Hepatocyte (in vitro differentiated cells): ENCODE results near the gene ASNSD1. TPM values are rescaled to one million over a fixed set of nuclear protein-coding genes. Genes with fewer than 3 reads are reported as not detected.

Experiments used
- DNase-seq: peaks from one replicate; pipeline ENCODE4 v3.0.0-alpha.2; 2016; ENCODE audit warnings: low spot score
- H2AFZ ChIP-seq: fragments of 200-600 bp; sonication (generic); 2 replicates; pipeline ENCODE4 v1.6.0; 2016; ENCODE audit warnings: antibody characterized with exemption, mild to moderate bottlenecking
- H3K27ac ChIP-seq: fragments of 200-600 bp; sonication (generic); 2 replicates; pipeline ENCODE4 v1.5.1; 2016; ENCODE audit warnings: mild to moderate bottlenecking
- H3K27me3 ChIP-seq: fragments of 200-600 bp; sonication (generic); 2 replicates; pipeline ENCODE4 v1.6.1; 2016
- H3K36me3 ChIP-seq: fragments of 200-600 bp; sonication (generic); replicated peaks from 2 replicates; pipeline ENCODE4 v1.5.1; 2016; ENCODE audit warnings: low read depth; ENCODE audit not compliant: insufficient read depth
- H3K4me1 ChIP-seq: fragments of 200-600 bp; sonication (generic); 2 replicates; pipeline ENCODE4 v1.5.1; 2016; ENCODE audit warnings: mild to moderate bottlenecking, moderate library complexity; ENCODE audit not compliant: insufficient read depth
- H3K4me2 ChIP-seq: fragments of 200-600 bp; sonication (generic); 2 replicates; pipeline ENCODE4 v1.6.0; 2016
- H3K4me3 ChIP-seq: fragments of 200-600 bp; sonication (generic); 2 replicates; pipeline ENCODE4 v1.5.1; 2016; ENCODE audit warnings: mild to moderate bottlenecking
- H3K79me2 ChIP-seq: fragments of 200-600 bp; sonication (generic); 2 replicates; pipeline ENCODE4 v1.6.0; 2017; ENCODE audit warnings: mild to moderate bottlenecking
- H3K9me2 ChIP-seq: fragments of 200-600 bp; sonication (generic); replicated peaks from 2 replicates; pipeline ENCODE4 v1.6.0; 2017; ENCODE audit warnings: mild to moderate bottlenecking; ENCODE audit not compliant: insufficient read depth
- H3K9me3 ChIP-seq: fragments of 200-600 bp; sonication (generic); 2 replicates; pipeline ENCODE4 v1.5.1; 2016; ENCODE audit warnings: low read depth, mild to moderate bottlenecking
- H4K20me1 ChIP-seq: fragments of 200-600 bp; sonication (generic); 2 replicates; pipeline ENCODE4 v1.6.0; 2016; ENCODE audit warnings: mild to moderate bottlenecking; ENCODE audit not compliant: insufficient read depth, poor library complexity, severe bottlenecking
- EZH2 ChIP-seq: fragments of 200-600 bp; sonication (generic); IDR thresholded peaks from 2 replicates; pipeline ENCODE4 v1.6.1; 2016; ENCODE audit warnings: antibody characterized with exemption, mild to moderate bottlenecking, borderline replicate concordance
- EZH2phosphoT487 ChIP-seq: fragments of 200-600 bp; sonication (generic); IDR thresholded peaks from one replicate; pipeline ENCODE4 v1.6.1; 2018; ENCODE audit warnings: antibody characterized with exemption, mild to moderate bottlenecking, low read depth, moderate library complexity; ENCODE audit not compliant: unreplicated experiment, severe bottlenecking
- WGBS: methylation state at CpG from one replicate; pipeline ENCODE4 v1.1.6; 2016; ENCODE audit warnings: low lambda C conversion rate; ENCODE audit errors: missing lambda C conversion rate; 5-methylcytosine and 5-hydroxymethylcytosine counted together
- polyA plus RNA-seq: library from polyadenylated mRNA; unstranded; fragments of >200 nt; fragmentation: Nextera tagmentation; extraction: Ambion mirVana; gene quantifications from 2 replicates; pipeline ENCODE4 v1.2.1, GENCODE V29; 2016
- total RNA-seq: library from RNA; depleted of rRNA; stranded (reverse); fragments of >200 nt; gene quantifications from 2 replicates; pipeline ENCODE4 v1.2.3, GENCODE V29; 2014
- TF ChIP-seq, protein P1 (sequence below): fragments of 200-600 bp; sonication (generic); IDR thresholded peaks from 2 replicates; pipeline ENCODE4 v1.5.1; 2016; ENCODE audit warnings: antibody characterized with exemption, mild to moderate bottlenecking; ENCODE audit not compliant: poor library complexity

ASNSD1 gene
- total and polyA plus RNA-seq, 2 experiments from 2014 or later, result 41.0 to 66.9 TPM

GRCh38 chr2:189628817-189629530 is 32.3 kb upstream of the ASNSD1 start:
- no peak for DNase-seq
- peak overlapping the region; percentile 45 for H2AFZ ChIP-seq
- H3K27me3 ChIP-seq, result no peaks in the 10 kb centered on the region

DNA sequence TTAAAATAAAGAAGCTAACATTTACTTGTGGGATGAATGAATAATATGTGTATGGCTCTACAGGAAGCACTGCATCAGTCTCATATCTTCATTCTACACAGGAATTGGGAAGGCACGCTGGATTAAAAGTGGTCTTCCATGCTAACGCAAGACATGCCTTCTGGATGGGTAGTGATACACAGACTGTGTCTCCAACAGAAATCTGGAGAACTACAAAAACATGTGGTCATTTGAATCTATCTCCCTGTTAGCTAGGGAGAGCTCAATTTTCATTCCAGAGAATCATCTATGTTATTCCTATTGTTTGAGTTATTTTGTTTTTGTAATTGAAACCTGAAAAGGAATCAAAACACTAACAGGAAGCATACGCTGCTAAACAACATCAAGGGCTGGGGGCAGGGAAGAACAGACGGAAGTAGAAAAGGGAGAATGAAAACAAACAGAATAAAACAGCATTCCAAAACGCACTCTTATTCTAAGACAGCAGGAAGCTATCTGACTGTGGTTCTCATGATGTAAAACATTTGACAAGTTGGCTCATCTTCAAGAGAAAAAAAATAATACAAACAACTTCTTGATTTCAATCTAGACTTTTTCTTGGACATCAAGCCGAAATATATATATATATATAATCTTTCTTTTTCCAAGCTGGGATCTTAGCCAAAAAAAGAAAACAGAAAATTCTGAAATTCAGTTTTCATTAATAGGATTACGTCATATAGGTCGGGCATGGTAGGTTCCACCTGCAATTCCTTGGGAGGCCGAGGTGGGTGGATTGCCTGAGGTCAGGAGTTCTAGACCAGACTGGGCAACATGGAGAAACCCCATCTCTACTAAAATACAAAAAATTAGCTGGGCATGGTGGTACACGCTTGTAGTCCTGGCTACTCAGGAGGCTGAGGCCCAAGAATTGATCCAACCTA is 31.5 kb upstream of the ASNSD1 start:
- H3K4me1 ChIP-seq, result peaks cover 7% of the 10 kb centered on the region
- 69% methylated on average over 10 of the region's 10 CpGs for WGBS
- no peaks in the 10 kb centered on the region for H3K36me3 ChIP-seq
- H3K27ac ChIP-seq, result peak overlapping the region; percentile 46
- no peaks in the 10 kb centered on the region for H3K27me3 ChIP-seq
- no peak for DNase-seq
- H2AFZ ChIP-seq, result peak overlapping the region; percentile 45
- no peaks in the 10 kb centered on the region for H3K9me3 ChIP-seq
- no peaks in the 10 kb centered on the region for H3K9me2 ChIP-seq
- H3K4me2 ChIP-seq, result peak overlapping the region; percentile 34
- no peaks in the 10 kb centered on the region for H3K79me2 ChIP-seq
- H3K4me3 ChIP-seq, result no peak overlapping the region
- H4K20me1 ChIP-seq, result no peaks in the 10 kb centered on the region
- TF ChIP-seq EZH2 (no peak), EZH2phosphoT487 (no peak)
- TF ChIP-seq, protein P1, sequence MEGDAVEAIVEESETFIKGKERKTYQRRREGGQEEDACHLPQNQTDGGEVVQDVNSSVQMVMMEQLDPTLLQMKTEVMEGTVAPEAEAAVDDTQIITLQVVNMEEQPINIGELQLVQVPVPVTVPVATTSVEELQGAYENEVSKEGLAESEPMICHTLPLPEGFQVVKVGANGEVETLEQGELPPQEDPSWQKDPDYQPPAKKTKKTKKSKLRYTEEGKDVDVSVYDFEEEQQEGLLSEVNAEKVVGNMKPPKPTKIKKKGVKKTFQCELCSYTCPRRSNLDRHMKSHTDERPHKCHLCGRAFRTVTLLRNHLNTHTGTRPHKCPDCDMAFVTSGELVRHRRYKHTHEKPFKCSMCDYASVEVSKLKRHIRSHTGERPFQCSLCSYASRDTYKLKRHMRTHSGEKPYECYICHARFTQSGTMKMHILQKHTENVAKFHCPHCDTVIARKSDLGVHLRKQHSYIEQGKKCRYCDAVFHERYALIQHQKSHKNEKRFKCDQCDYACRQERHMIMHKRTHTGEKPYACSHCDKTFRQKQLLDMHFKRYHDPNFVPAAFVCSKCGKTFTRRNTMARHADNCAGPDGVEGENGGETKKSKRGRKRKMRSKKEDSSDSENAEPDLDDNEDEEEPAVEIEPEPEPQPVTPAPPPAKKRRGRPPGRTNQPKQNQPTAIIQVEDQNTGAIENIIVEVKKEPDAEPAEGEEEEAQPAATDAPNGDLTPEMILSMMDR, result no peak

More at GRCh38 chr2:189628817-189629530, 32.3 kb upstream of the ASNSD1 start:
- H3K9me3 ChIP-seq, result no peaks in the 10 kb centered on the region
- TF ChIP-seq EZH2phosphoT487 (no peak), EZH2 (no peak)
- TF ChIP-seq, protein P1, result peak; percentile 14
- H3K36me3 ChIP-seq, result no peaks in the 10 kb centered on the region
- H3K79me2 ChIP-seq, result no peaks in the 10 kb centered on the region
- H3K4me3 ChIP-seq, result no peak overlapping the region
- H3K4me1 ChIP-seq, result peaks cover 7% of the 10 kb centered on the region
- no peaks in the 10 kb centered on the region for H3K9me2 ChIP-seq
- no peaks in the 10 kb centered on the region for H4K20me1 ChIP-seq
- peak overlapping the region; percentile 46 for H3K27ac ChIP-seq
- H3K4me2 ChIP-seq, result peak overlapping the region; percentile 34
- WGBS, result 90% methylated on average over 9 of the region's 9 CpGs

DNA sequence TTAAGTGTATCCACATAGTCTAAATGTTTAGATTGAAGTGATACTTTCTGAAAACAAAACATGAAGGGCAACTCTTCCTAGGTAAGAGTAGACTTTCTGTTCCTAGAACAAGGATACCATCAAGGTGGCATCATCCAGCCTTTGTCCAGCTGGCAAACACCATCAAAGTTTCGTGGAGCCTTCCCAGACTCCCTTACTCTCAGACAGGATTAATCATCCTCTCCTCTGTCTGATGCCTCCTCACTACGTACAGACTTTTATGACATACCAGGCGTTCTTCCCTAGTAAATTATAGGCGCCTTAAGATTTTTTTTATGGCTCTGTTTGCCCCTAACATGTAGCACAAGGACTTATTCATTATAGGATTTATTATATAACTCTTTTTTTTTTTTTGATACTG is 29.4 kb upstream of the ASNSD1 start:
- H2AFZ ChIP-seq, result no peak overlapping the region
- no peaks in the 10 kb centered on the region for H4K20me1 ChIP-seq
- 66% methylated on average over 4 of the region's 4 CpGs for WGBS
- H3K36me3 ChIP-seq, result no peaks in the 10 kb centered on the region
- H3K9me3 ChIP-seq, result no peaks in the 10 kb centered on the region
- no peak overlapping the region for H3K4me3 ChIP-seq
- no peaks in the 10 kb centered on the region for H3K79me2 ChIP-seq
- no peaks in the 10 kb centered on the region for H3K9me2 ChIP-seq
- no peaks in the 10 kb centered on the region for H3K27me3 ChIP-seq
- no peak overlapping the region for H3K4me2 ChIP-seq
- no peak overlapping the region for H3K27ac ChIP-seq
- TF ChIP-seq EZH2phosphoT487 (no peak), EZH2 (no peak)
- TF ChIP-seq, protein P1, result no peak
- no peak for DNase-seq
- H3K4me1 ChIP-seq, result peaks cover 7% of the 10 kb centered on the region
